NCI-H82 treated with DMSO at 0.1 percent for 48 hours (cell line): ENCODE measurements around the gene FLOT2.
A peak's percentile ranks its signal among the peaks of the same experiment; 100 is the strongest.
"Not testable (repeated sequence)": the region's sequence is repeated elsewhere in the genome, so short reads cannot be mapped to it uniquely, and the experiment has no call there.

Source experiments
- DNase-seq: peaks from one replicate; lab custom pipeline; 2025; ENCODE audit not compliant: unreplicated experiment; lab: John Stamatoyannopoulos, UW

The FLOT2 gene

GRCh38 chr17:28916302-28916934 lies 18.9 kb upstream of the FLOT2 start:
- peak; percentile 11 for DNase-seq

DNA sequence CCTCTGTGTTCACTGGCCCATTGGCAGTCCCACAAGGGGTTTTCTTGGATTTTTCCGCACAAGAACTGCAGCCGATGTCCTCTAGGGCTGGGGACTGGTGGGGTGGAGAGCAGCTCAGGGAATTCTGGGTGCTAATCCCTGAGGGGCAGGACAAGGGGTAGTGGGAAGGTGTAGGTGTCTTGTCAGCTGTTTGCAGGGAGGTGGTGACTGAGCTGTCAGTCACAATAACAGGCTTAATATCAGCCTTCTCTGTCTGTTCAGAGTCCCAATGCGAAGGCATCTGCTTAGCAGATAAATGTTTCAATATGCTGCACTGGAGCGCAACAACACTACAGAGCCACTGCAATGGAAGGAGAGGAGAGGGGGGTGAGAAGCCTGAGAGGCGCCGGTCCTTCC lies 15.4 kb upstream of the FLOT2 start:
- no peak for DNase-seq

DNA sequence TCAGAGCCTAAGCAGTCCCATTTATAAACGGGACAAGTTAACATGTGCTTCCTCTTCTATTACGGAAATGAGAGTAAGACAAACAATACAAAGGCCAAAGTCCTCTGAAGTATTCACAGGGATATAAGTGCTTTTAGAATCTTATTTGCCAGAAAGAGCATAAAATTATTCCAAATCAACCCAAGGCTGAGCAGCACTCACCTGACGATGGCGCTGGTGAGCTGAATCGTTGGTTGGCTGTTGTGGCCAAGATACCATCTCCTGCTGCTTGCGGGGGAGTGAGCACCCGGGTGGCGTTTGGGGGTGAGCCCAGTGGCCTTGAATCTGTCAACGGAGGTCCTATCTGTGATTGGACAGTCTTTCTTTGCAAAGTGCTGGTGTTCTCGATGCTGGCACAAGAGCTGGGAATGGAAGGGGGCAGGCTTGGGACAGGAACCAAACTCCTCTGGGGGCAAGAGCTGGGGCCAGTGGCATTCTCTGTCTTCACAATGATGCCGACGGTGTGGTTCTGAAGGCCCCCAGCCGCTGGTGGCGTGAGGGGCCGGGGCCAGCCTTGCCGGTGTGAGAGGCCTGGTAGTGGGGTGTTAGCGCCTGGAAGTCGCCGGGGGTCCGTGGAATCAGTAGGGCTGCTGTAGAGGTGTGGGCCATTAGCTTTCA lies 14.9 kb upstream of the FLOT2 start:
- DNase-seq = no peak

GRCh38 chr17:28911411-28912045 lies 14.0 kb upstream of the FLOT2 start:
- no peak for DNase-seq

DNA sequence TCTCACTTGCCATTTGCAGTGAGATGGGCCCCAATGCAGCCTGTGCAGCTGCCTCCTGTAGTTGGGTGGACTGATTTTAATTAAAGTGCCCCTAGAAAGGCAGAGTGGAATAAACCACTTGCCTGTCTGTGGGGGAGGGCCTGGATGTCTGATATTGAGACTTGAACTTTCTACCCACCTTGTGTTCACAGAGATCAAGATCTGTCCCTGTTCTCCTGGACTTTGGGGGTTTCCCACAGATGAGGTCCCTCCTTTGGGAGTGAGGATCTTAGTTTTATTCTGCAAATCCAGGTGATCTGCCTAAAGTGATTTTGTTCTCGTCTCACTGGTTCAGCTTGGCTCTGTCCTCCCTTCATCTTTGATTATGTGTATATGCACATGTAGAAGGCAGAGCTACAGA lies 13.0 kb upstream of the FLOT2 start:
- no peak for DNase-seq

DNA sequence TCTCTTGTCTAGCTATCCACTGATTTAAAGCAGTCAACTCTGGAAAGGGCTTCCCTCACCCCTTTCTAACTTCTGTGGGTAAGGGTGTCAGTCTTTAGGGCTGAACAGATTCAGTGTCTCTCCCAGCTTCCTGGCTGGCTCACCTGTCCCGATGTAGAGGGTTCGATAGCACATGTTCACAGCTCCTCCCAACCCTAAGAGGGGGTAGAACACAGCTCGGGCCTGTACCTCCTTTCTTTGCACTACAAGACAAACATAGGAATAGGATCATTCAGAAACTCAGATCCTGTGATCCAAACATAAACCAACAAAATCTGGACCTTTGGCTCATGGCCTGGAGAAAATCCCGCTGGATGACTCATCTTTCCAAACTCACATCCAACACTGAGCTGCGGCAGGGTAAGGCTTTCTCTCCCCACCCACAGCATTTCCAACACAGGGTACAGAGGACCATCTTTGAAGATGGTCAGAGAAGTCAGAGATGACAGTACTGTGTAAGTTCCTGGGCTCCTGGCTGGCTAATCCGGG lies 11.2 kb upstream of the FLOT2 start:
- no peak for DNase-seq

DNA sequence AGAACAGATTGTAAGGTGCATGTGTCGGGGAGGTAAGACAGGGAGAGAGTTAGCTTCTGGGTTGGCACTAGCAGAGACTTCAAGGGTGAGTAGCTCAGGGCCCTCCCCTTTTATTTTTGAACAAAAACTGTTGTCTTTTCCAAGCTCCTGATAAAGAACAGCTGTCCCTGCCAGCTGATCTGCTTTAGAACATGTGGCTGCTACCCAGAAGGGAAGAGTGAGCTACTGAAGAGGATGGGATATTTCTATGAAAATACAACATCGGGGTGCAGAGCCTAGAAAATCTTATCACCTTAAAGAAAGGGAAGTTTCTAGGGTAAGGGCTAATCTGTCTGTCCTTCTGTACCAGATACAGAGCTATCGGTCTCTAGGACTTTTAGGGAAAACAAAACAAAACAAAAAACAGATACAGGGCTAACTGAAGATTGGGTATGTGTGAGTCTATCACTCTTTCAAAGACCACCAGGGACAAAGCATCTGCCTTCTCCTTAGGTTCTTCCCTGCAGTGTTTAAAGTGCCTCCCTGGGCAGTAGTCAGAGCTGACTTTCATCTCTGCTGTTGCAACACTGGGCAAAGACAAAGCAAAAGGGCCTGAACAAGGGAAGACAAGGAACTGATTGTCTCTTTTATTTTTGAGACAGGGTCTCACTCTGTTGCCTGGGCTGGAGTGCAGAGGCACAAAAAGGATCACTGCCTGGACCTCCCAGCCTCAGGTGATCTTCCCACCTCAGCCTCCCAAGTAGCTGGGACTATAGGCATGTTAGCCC lies 10.4 kb upstream of the FLOT2 start:
- no peak for DNase-seq

- no peak for DNase-seq
Observed at GRCh38 chr17:28906706-28907438, 9.3 kb upstream of the FLOT2 start.

GRCh38 chr17:28906276-28906675 lies 8.7 kb upstream of the FLOT2 start:
- no peak for DNase-seq

DNA sequence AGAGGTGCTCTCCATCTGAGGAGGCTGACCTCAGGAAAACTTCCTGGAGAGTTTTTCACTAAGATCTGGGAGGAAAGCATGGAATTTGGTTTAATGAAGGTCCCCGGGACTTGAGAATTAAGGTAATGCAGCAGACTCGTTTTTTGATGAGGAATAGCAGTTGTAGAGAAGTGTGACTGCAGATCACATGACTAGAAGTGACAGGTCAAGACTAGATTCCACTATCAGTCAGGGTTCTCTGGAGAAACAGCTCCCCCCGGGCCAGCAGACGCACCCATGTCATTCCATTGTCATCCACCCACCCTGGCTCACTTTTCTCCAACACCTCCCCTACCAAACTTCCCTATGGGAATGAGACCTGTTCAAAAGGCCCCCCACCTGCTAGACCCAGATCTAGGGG lies 7.3 kb upstream of the FLOT2 start:
- peak; percentile 6 for DNase-seq

- DNase-seq = not testable (repeated sequence)
Observed at GRCh38 chr17:28903546-28903841, 6.0 kb upstream of the FLOT2 start.

- peak; percentile 87 for DNase-seq
Observed at GRCh38 chr17:28902819-28903545, 5.4 kb upstream of the FLOT2 start, which contains the start of gene DHRS13. Gene DHRS13, minus strand, starts transcription at chr17:28903079. Its CDS starts 135 bp downstream, at chr17:28902944.

DNA sequence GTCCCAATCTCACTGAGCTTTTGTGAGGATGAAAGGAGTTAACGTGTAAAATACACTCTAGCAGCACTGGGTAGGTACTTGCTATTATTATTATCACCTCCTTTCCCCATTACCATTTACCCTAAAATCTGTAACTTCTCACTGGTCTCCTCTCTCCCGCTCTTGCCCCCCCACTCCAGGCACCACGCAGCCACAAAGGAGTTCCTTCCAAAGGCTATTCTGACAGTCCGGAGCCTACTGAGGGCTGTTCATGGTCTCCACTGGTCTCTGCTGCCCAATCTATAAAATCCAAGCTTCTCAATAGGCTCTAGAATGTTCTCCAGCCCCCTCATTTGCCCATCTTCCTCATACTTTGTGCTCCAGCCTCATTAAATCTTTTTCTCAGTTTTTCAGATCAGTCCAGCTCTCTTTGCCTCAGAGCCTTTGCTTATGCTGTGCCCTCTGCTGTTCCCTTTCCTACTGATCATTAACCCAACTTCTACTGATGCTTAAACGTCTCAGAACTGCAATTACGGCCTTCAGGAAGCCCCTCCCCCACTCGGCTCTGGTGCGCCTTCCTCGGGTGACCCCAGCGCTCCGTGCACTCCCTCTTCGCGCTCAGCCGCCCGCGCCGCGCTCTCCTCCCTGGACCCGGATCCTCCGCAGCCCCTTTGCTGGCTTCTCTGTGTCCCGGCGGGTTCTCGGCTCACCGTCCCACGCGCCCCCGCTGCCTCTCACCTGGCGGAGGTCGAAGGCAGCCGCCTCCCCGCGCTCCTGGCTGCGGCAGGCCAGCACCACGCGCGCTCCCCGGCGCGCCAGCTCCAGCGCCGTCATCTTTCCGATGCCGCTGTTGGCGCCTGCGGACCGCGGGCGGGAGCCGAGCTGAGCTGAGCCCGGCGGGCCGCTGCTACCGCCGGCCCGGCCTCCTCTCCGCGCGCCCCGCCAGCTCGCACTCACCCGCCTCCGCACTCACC lies 4.6 kb upstream of the FLOT2 start:
- DNase-seq = peak; percentile 45

- no peak for DNase-seq
Observed at GRCh38 chr17:28900986-28901726, 3.6 kb upstream of the FLOT2 start.

- DNase-seq = no peak
Observed at GRCh38 chr17:28899212-28899815, 1.8 kb upstream of the FLOT2 start.

DNA sequence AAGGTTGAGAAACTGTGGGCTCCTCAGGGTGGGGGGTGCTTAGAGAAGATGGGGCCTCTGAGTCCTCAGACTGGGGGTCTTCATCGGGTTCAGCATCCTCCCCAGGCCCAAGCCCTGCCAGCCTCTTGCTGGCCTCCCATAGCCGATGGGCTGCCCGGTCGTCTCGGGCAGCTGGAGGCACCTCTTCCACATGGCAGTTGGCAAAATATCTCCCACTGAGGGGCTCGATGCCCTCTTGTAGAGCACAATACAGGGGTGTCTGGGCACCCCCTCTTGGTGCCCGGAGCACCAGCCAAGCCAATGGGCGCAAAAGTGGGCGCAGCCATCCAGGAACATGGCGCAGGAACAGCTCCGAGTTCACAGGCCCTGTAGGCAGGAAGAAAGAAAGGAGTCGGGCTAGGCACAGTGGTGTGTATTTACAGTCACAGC lies 1.0 kb upstream of the FLOT2 start:
- DNase-seq = no peak

DNA sequence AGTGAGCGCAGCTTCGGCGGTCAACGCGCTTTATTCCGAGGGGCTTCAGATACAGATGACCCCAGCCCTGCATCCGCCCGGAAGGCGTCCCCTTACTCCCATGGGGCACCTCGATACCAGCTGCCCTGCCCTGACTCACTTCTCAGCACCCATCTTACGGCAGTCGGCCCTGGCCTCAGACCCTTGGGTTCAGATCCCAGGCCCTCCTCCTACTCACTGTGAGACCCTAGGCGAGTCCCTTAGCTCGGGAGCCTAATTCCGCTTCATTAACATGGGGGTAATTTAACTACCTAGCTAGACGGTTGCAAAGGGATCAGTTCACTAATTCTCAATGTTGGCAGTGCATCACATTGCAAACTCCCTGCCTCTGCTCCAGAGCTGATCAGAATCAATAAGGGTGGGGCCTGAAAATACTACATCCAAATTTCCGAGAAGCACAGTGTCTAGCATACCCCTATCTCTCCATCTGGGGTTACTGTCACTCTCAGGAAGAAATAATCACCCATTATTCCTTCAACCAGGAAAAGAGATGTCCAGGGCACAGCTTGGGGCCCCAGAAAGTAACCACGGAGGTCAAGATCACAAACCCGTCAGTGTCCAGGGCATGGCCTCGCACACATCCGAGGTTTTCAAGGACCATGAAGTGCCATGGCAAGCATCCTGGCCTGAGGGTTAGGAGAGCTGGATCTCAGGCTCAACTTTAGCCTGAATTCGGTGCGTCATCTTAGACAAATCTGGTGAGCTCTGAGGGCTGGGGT lies 415 bp upstream of the FLOT2 start:
- DNase-seq = no peak
